LoVo (cell line): ENCODE results near the gene KCNG2.

Experiments used
- DNase-seq: peaks from one replicate; pipeline ENCODE4 v3.0.0-alpha.2; 2016; ENCODE audit warnings: low spot score

The KCNG2 gene

GRCh38 chr18:79887181-79888000 is 89.7 kb downstream of the KCNG2 start:
- no peak for DNase-seq

GRCh38 chr18:79888016-79888415 is 90.3 kb downstream of the KCNG2 start:
- no peak for DNase-seq

- DNase-seq: no peak
These were observed 91.8 kb downstream of the KCNG2 start for GRCh38 chr18:79889569-79889968.

GRCh38 chr18:79890674-79891073 is 92.9 kb downstream of the KCNG2 start:
- DNase-seq: no peak

- DNase-seq: no peak
These were observed 99.0 kb downstream of the KCNG2 start for GRCh38 chr18:79896738-79897137.

- no peak for DNase-seq
These were observed 100.3 kb downstream of the KCNG2 start for GRCh38 chr18:79897940-79898625.

GRCh38 chr18:79898952-79899608 is 101.3 kb downstream of the KCNG2 start:
- DNase-seq: no peak

GRCh38 chr18:79899609-79900445 is 102.1 kb downstream of the KCNG2 start:
- no peak for DNase-seq

- DNase-seq: no peak
These were observed 103.2 kb downstream of the KCNG2 start for GRCh38 chr18:79900610-79901570.

- DNase-seq: no peak
These were observed 103.9 kb downstream of the KCNG2 start for GRCh38 chr18:79901665-79902064.

GRCh38 chr18:79902075-79902474 is 104.3 kb downstream of the KCNG2 start:
- no peak for DNase-seq

- no peak for DNase-seq
These were observed 104.9 kb downstream of the KCNG2 start for GRCh38 chr18:79902640-79903039.

GRCh38 chr18:79903071-79903635 is 105.4 kb downstream of the KCNG2 start:
- DNase-seq: no peak

GRCh38 chr18:79903787-79904356 is 106.1 kb downstream of the KCNG2 start:
- no peak for DNase-seq

GRCh38 chr18:79904357-79905147 is 106.8 kb downstream of the KCNG2 start:
- no peak for DNase-seq

GRCh38 chr18:79905389-79905911 is 107.7 kb downstream of the KCNG2 start:
- DNase-seq: no peak

GRCh38 chr18:79905993-79906392 is 108.3 kb downstream of the KCNG2 start:
- no peak for DNase-seq

GRCh38 chr18:79906706-79907105 is 109.0 kb downstream of the KCNG2 start:
- no peak for DNase-seq
